ENCODE data around the gene CNR2.

DNA sequence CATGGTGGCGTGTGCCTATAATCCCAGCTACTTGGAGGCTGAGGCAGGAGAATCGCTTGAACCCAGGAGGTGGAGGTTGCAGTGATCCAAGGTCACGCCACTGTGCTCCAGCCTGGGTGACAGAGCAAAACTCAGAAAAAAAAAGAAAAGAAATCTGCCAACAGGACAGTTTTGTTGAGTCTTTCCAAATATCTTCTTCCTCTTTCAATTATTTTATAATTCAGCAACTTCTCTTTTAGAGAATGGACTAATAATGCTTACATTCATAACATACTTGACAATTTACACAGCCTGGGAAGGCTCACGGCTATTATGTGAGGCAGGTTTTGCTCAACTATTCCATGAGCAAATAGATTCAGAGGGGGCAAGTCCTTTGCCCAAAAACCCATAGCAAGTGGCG lies 18.1 kb downstream of the CNR2 start:
- TF ChIP-seq, protein P1, sequence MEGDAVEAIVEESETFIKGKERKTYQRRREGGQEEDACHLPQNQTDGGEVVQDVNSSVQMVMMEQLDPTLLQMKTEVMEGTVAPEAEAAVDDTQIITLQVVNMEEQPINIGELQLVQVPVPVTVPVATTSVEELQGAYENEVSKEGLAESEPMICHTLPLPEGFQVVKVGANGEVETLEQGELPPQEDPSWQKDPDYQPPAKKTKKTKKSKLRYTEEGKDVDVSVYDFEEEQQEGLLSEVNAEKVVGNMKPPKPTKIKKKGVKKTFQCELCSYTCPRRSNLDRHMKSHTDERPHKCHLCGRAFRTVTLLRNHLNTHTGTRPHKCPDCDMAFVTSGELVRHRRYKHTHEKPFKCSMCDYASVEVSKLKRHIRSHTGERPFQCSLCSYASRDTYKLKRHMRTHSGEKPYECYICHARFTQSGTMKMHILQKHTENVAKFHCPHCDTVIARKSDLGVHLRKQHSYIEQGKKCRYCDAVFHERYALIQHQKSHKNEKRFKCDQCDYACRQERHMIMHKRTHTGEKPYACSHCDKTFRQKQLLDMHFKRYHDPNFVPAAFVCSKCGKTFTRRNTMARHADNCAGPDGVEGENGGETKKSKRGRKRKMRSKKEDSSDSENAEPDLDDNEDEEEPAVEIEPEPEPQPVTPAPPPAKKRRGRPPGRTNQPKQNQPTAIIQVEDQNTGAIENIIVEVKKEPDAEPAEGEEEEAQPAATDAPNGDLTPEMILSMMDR (conservative IDR thresholded peaks at IDR 0.05), result no peak
- no peak for TF ChIP-seq ZFX (IDR thresholded peaks at IDR 0.05)

Measured in C4-2B (cell line).